Stimulated activated memory B cell treated with anti-CD40 and anti-IgM and Interleukin-4, amounts not matched to agents 10 μg/mL and 1 μg/mL and 100 μg/mL, for 72 hours (primary cell): ENCODE measurements around the gene GAMT.
"Not testable (repeated sequence)": the region's sequence is repeated elsewhere in the genome, so short reads cannot be mapped to it uniquely, and the experiment has no call there.

Source experiments
- ATAC-seq: fragments of 150-1000 bp; cut with Tn5 transposase; 2 replicates; pipeline ENCODE4 v1.10.0; 2021
- H3K27ac Mint-ChIP-seq: one replicate; pipeline ENCODE4 v1.8.0; 2022; ENCODE audit warnings: mild to moderate bottlenecking, mixed read lengths
- H3K27me3 Mint-ChIP-seq: one replicate; pipeline ENCODE4 v1.8.0; 2022; ENCODE audit warnings: mixed read lengths
- H3K36me3 Mint-ChIP-seq: one replicate; pipeline ENCODE4 v1.8.0; 2022; ENCODE audit warnings: mixed read lengths
- H3K4me1 Mint-ChIP-seq: one replicate; pipeline ENCODE4 v1.8.0; 2022; ENCODE audit warnings: mixed read lengths
- H3K4me3 Mint-ChIP-seq: one replicate; pipeline ENCODE4 v1.8.0; 2022; ENCODE audit warnings: mild to moderate bottlenecking, moderate library complexity, mixed read lengths
- H3K9me3 Mint-ChIP-seq: one replicate; pipeline ENCODE4 v1.8.0; 2022; ENCODE audit warnings: mixed read lengths

Gene GAMT

DNA sequence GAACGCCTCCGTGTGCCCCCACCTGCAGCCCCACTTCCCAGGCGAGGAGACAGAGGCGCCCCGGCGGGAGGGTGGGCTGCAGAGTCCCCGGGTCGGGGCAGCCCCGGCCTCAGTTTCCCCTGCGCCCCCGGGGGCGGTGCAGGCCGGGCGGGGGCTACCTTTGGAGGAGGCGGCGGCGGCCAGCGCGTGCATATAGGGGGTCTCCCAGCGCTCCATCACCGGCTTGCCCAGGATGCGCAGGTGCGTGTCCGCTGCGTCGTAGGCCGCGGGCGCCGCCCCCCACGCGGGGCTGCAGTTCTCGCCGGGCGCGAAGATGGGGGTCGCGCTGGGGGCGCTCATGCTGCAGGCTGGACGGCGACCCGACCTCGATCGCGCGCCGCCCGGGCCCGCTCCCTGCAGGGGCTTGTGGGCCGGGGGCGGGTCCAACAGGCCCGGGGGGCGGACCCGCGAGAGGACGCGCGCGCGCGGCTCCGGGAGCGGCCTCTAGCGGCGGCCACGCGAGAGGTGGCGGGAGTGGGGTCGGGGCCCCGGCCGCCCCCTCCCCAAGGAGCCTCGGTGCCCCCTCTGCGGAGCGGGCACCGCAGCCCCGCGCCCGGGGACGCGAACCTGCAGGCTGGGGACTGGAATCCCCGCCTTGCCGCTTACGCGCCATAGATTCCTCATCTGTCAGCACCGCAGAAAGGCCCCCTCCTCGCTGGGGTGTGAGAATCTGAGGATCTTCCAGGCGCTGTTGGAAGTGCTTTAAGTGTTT, at the start of gene GAMT:
Gene GAMT (minus strand): TSS at position 405 of the 751 bp plus-strand sequence. CDS start 66 bp downstream, at position 339.
- Mint-ChIP-seq H3K27me3 (peaks cover 18% of the 10 kb centered on the region), H3K4me3 (peak within 1 kb of the TSS; percentile 71), H3K27ac (no peak within 1 kb of the TSS), H3K36me3 (no peaks in the 10 kb centered on the region), H3K4me1 (peaks cover 21% of the 10 kb centered on the region), H3K9me3 (no peaks in the 10 kb centered on the region)
- peak; percentile 66 for ATAC-seq

DNA sequence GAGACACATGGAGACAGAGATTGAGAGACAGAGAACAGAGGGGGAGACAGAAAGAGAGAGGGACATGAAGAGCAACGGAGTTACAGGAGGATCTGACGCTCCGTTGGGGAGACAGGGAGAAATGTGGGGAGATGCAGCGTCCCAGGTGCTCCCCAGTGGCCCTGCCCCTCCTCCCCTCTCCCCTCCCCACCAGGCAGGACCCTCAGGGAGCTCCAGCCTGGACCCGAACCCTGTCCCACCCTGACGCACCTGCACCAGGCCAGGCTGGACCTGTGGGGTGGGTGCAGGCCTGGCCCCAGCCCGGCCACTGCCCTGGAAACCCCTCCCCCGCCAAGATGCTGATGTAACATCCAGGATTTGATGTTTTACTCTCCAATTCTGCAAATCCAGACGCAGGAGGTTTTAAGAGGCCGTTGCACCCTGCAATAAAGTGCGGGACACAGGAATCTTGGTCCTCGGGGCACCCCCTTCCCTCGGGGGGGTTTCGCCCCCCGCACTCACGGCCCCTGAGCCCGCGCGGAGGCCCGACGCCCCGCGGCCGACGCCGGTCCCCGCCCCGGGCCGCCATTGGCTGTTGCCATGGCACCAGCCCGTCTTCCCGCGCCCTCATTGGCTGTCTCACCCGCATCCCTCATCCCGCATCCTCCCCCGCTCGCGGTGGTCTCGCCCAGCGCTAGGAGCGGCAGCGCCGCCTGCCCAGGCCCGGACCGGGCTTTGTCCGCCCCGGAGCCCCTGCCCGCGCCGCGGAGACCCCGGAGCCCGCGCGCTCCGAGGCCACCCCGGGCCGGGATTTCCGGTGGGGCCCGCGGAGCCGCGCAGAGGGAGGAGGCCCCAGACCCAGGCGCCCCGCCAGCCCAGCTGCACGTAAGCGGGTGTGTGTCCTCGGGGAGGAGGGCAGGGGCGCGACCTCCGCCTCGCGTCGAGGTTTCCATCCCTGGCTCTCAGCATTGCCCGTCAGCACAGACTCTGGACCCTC, 48.4 kb upstream of the GAMT start, which contains the start of gene APC2:
Gene APC2 (plus strand): TSS at position 655 of the 976 bp plus-strand sequence. CDS start 2,881 bp downstream, outside the sequence.
- peaks cover 77% of the 10 kb centered on the region for H3K27me3 Mint-ChIP-seq
- ATAC-seq, result no peak
- no peaks in the 10 kb centered on the region for H3K9me3 Mint-ChIP-seq
- no peaks in the 10 kb centered on the region for H3K36me3 Mint-ChIP-seq
- no peak within 1 kb of the TSS for H3K4me3 Mint-ChIP-seq
- peaks cover 37% of the 10 kb centered on the region for H3K4me1 Mint-ChIP-seq
- H3K27ac Mint-ChIP-seq, result no peak within 1 kb of the TSS

GRCh38 chr19:1447944-1448343, 46.6 kb upstream of the GAMT start:
- no peak for ATAC-seq
- peaks cover under 1% of the 10 kb centered on the region for H3K36me3 Mint-ChIP-seq
- H3K4me3 Mint-ChIP-seq, result no peak overlapping the region
- peaks cover 31% of the 10 kb centered on the region for H3K4me1 Mint-ChIP-seq
- no peak overlapping the region for H3K27ac Mint-ChIP-seq
- H3K9me3 Mint-ChIP-seq, result no peaks in the 10 kb centered on the region
- peaks cover 59% of the 10 kb centered on the region for H3K27me3 Mint-ChIP-seq

DNA sequence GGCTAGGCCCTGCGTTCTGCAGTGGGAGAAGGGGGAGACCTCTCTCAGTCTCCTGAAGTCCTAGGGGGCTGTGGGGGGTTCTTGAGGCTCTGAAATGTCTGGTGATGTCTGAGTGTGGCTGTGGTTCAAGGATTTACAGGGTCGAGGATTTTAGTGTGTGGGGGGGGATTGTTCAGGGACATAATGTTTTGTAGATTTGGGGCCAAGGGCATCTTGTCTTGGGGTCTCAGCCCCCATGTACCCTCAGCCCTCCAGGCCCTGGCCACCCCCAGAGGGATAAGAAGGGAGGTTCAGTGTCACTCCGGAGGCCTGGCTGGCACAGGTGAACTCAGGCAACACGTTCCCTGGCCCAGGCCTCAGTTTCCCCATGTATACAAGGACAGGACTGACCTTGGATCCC, 46.2 kb upstream of the GAMT start:
- Mint-ChIP-seq H3K36me3 (peaks cover 5% of the 10 kb centered on the region), H3K4me3 (no peak overlapping the region), H3K27me3 (peaks cover 54% of the 10 kb centered on the region), H3K4me1 (peaks cover 31% of the 10 kb centered on the region), H3K9me3 (no peaks in the 10 kb centered on the region), H3K27ac (no peak overlapping the region)
- ATAC-seq, result no peak

GRCh38 chr19:1446713-1447481, 45.6 kb upstream of the GAMT start:
- Mint-ChIP-seq H3K9me3 (no peaks in the 10 kb centered on the region), H3K36me3 (peaks cover 11% of the 10 kb centered on the region), H3K27ac (no peak overlapping the region), H3K27me3 (peaks cover 48% of the 10 kb centered on the region), H3K4me1 (peaks cover 36% of the 10 kb centered on the region), H3K4me3 (peak overlapping the region; percentile 38)
- ATAC-seq, result no peak

- Mint-ChIP-seq H3K27me3 (peaks cover 41% of the 10 kb centered on the region), H3K4me3 (no peak overlapping the region), H3K27ac (no peak overlapping the region), H3K9me3 (no peaks in the 10 kb centered on the region), H3K4me1 (peaks cover 42% of the 10 kb centered on the region), H3K36me3 (peaks cover 19% of the 10 kb centered on the region)
- ATAC-seq, result no peak
Observed at GRCh38 chr19:1445932-1446712, 44.8 kb upstream of the GAMT start.

GRCh38 chr19:1445185-1445931, 44.0 kb upstream of the GAMT start:
- H3K4me3 Mint-ChIP-seq, result peak overlapping the region; percentile 76
- H3K36me3 Mint-ChIP-seq, result peaks cover 26% of the 10 kb centered on the region
- H3K27me3 Mint-ChIP-seq, result peaks cover 33% of the 10 kb centered on the region
- peaks cover 50% of the 10 kb centered on the region for H3K4me1 Mint-ChIP-seq
- peak; percentile 91 for ATAC-seq
- no peaks in the 10 kb centered on the region for H3K9me3 Mint-ChIP-seq
- H3K27ac Mint-ChIP-seq, result peak overlapping the region; percentile 58

DNA sequence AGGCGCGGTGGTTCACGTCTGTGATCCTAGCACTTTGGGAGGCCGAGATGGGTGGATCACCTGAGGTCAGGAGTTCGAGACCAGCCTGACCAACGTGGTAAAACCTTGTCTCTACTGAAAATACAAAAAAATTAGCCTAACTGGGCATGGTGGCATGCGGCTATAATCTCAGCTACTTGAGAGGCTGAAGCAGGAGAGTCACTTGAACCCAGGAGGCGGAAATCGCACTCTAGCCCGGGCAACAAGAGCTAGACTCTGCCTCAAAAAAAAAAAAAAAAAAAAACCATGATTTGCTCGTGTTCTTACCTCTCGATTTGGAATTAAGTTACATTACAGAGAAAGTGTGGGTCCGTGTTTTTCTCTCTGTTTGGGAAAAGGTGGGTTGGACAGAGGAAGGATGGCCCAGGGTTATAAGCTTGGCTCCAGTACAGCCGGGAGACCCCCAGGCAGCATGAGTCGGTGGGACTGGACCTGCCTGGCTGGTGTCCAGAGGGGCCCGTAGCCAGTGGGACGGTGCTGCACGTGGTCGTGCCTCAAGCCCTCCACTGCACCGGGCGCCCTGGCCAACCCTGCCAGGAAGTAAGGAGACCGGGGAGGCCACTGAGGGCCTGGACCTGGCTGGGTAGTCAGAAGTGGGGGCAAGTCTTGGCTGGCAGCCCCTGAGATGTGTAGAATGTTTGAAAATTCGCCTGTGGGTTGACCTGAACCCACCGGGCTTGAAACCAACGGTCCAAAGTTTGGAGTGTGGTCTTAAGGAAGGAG, 40.5 kb upstream of the GAMT start:
- no peak overlapping the region for H3K4me3 Mint-ChIP-seq
- no peak overlapping the region for H3K27ac Mint-ChIP-seq
- ATAC-seq, result no peak
- peaks cover 2% of the 10 kb centered on the region for H3K27me3 Mint-ChIP-seq
- no peaks in the 10 kb centered on the region for H3K9me3 Mint-ChIP-seq
- H3K4me1 Mint-ChIP-seq, result peaks cover 52% of the 10 kb centered on the region
- H3K36me3 Mint-ChIP-seq, result peaks cover 43% of the 10 kb centered on the region

DNA sequence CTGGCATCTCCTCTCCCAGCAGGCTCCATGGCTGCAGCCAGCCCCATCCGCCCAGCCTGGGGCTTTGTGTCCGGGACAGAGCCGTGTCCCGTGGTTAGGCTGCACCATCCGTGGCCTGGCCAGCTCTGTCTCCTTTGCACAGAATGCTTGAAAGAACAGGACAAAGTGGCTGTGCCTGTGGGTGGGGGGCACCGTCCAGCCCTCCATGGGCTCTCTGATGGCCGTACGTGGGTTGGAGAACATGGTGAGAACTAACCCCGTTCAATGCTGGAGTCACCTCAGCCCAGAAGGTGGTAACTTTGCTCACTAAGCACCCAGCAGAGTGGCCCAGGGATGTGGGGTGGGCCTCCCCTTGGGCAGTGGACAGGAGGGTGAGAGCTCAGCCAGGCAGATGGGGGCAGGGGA, 39.7 kb upstream of the GAMT start:
- Mint-ChIP-seq H3K4me3 (peak overlapping the region; percentile 98), H3K27ac (peak overlapping the region; percentile 97)

DNA sequence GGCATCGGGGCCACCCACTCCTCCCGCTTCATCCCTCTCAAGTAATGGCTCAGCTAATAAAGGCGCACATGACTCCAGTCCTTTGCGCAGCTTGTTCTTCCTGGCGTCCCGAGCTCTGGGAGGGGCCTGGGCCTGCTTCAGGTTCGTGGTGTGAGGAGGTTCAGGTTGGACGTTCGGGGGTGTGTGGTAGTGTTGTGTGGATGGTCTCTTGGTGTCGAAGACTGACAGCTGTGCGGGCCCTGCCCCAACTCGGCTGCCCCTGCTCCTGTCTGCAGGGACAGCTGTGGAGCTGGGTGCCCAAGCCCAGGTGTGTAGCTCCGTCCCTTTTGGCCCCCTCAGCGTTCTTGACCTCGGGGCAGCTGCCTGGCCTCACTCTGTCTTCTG, 39.1 kb upstream of the GAMT start:
- peak overlapping the region; percentile 97 for H3K27ac Mint-ChIP-seq
- ATAC-seq, result no peak
- peaks cover 49% of the 10 kb centered on the region for H3K4me1 Mint-ChIP-seq
- peaks cover 45% of the 10 kb centered on the region for H3K36me3 Mint-ChIP-seq
- peak overlapping the region; percentile 98 for H3K4me3 Mint-ChIP-seq
- H3K9me3 Mint-ChIP-seq, result no peaks in the 10 kb centered on the region
- no peaks in the 10 kb centered on the region for H3K27me3 Mint-ChIP-seq

More for the DNA sequence above, 39.7 kb upstream of the GAMT start:
- H3K36me3 Mint-ChIP-seq, result peaks cover 43% of the 10 kb centered on the region
- ATAC-seq, result no peak
- no peaks in the 10 kb centered on the region for H3K27me3 Mint-ChIP-seq
- H3K4me1 Mint-ChIP-seq, result peaks cover 52% of the 10 kb centered on the region
- H3K9me3 Mint-ChIP-seq, result no peaks in the 10 kb centered on the region

DNA sequence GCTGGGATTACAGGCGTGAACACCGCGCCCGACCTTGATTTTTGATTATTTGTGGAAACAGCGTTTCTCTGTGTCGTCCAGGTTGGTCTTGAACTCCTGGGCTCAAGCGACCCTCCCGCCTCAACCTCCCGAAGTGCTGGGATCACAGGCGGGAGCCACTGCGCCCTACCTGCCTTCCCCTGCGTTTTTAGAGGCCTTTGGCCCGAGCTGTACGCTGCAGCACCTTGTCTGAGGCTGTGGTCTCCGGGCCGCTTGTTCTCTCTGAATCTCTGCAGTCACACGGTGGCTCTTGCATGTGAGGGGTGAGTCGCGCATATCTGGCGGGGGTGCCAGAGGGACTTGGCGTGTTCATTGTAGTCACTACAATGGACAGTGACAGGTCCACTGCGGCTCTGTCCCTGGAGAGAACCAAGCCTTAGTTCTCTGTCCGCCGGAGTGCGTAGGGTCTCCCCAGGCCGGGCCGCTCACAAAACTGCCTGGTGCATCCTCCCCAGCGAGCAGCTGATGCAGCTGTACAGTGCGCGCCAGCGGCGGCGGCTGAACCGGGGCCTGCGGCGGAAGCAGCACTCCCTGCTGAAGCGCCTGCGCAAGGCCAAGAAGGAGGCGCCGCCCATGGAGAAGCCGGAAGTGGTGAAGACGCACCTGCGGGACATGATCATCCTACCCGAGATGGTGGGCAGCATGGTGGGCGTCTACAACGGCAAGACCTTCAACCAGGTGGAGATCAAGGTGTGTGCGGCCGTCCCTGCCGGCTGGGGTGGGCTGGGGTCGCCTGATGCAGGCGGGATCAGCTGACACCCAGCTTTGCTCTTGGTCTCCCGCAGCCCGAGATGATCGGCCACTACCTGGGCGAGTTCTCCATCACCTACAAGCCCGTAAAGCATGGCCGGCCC, 38.4 kb upstream of the GAMT start:
- H3K4me1 Mint-ChIP-seq, result peaks cover 42% of the 10 kb centered on the region
- ATAC-seq, H3K27me3 Mint-ChIP-seq, H3K9me3 Mint-ChIP-seq: not testable (repeated sequence)
- peak overlapping the region; percentile 98 for H3K4me3 Mint-ChIP-seq
- peak overlapping the region; percentile 97 for H3K27ac Mint-ChIP-seq
- H3K36me3 Mint-ChIP-seq, result peaks cover 48% of the 10 kb centered on the region

GRCh38 chr19:1438933-1439354, 37.6 kb upstream of the GAMT start:
- Mint-ChIP-seq H3K27ac (peak overlapping the region; percentile 97), H3K4me3 (peak overlapping the region; percentile 98)

More at GRCh38 chr19:1438933-1439354, 37.6 kb upstream of the GAMT start:
- Mint-ChIP-seq H3K27me3 (no peaks in the 10 kb centered on the region), H3K36me3 (peaks cover 48% of the 10 kb centered on the region), H3K4me1 (peaks cover 38% of the 10 kb centered on the region), H3K9me3 (no peaks in the 10 kb centered on the region)
- ATAC-seq, result no peak
